Inflammatory macrophage (primary cell): ENCODE data around the gene GNG14.
"Not testable (repeated sequence)": the region's sequence is repeated elsewhere in the genome, so short reads cannot be mapped to it uniquely, and the experiment has no call there.

Experiments
- DNase-seq, 2 donors: peaks; one replicate each; pipeline ENCODE4 v3.0.0-alpha.2; 2020 to 2022
- total RNA-seq, 18 experiments: gene quantifications; one replicate each; lab custom pipeline; 2026; ENCODE audit warnings: mixed read lengths in 6 of 18, inconsistent platforms in 2 of 18; lab: John Stamatoyannopoulos, UW

The GNG14 gene
- 0 to 0.06 (median 0) reads per million in 18 experiments for total RNA-seq

DNA sequence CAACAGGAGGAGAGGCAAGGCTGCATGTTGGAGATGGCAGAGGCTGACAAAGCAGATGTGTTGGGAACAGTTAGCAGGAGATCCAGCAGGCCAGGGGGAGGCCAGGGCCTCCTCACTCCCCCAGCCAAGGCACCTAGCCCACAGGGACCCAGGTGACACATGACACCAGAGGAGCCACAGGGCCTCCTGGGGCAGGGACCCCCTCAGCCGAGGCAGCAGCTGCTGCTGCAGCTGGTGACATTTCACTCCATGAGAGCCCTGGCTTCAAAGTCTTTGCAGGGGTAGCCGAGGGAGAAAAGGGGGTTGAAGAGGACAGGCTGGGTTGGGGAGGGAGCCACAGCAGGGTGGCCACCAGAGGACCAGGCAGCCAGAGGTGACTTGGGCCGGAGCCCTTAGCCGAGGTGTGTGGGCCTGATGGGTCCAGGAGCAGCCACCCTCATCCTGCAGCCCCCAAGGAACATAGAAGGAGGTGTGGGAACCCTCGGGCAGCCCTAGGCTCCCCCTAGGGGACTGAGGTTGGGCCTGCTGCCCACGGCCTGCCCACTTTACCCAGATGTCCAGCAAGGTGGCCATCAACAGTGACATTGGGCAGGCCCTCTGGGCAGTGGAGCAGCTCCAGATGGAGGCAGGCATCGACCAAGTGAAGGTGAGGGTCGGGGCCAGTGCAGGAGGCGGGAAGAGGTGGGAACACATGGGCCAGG, at the start of gene GNG14:
GNG14 (plus strand) TSS at position 503 of the 701 bp plus-strand sequence; CDS start at position 554, 51 bp downstream.
- DNase-seq: no peak

DNA sequence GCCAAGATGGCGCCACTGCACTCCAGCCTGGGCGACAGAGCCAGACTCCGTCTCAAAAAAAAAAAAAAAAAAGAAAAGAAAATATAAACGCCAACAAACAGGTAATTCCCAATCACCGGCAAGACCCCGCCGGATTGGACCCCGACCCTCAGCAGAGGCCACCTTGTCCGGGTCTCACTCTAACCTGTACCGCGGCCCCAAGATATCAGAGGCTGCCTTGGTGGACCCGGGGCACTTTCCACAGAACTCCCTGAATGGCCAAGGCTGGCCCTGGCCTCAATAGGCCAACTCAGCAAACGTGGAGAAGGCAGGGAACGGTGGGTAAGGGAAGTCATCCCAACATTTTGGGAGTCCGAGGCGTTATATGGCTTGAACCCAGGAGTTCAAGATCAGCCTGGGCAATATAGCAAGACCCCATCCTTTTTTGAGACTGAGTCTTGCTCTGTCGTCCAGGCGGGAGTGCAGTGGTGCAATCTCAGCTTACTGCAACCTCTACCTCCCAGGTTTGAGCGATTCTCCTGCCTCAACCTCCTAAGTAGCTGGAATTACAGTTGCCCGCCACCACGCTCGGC, 49.1 kb upstream of the GNG14 start:
- DNase-seq: no peak

DNA sequence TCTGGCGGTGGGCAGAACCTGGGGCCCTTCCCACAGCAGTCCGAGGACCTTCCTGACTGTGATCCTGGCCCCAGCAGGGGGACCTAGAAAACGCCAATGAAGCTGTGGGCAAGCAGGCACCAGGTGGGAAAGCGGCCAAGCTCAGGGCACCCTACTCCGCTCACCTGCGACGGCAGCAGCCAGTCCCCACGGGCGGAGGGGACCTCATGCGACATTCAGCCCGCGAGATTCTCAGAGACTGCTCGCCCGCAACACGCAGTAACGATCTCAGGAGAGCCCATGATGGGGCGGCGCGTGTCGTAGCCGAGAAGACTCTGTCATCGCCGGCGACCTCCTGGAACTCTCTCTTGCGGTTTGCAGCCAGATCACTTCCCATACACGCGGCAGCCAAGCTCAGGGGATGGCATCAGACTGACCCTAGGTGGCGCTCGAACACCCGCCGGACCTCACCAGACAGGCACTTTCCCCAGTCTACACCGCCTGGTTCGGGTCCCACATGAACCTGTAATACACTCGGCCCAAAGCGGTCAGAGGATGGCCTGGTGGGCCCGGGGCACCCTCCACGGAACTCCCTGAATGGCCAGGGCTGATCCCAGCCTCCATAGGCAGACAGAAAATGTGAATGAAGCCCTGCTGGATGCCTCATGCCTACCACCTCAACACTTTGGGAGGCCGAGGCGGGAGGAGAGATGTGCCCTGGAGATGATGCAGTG, 47.7 kb upstream of the GNG14 start:
- DNase-seq: peak; percentile 83 to 87

- no peak for DNase-seq
Measured at GRCh38 chr19:12641456-12641855, 46.3 kb upstream of the GNG14 start.

GRCh38 chr19:12642506-12642905, 45.3 kb upstream of the GNG14 start:
- no peak for DNase-seq

DNA sequence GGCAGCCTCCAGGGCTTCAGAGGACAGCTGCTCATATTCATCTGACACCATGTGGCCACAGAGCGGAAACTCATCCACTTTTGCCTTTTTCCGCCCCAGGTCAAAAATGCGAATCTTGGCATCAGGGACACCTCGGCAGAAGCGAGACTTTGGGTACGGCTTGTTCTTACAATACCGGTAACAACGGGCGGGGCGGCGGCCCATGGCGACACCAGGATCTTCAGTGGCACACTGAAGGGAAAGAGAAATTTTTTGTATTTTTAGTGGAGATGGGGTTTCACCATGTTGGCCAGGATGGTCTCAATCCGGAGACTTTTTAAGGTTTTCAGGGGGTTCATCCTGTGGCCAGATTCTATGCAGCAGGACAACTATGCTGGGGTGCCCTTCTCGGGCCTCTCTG, 44.1 kb upstream of the GNG14 start:
- not testable (repeated sequence) for DNase-seq

DNA sequence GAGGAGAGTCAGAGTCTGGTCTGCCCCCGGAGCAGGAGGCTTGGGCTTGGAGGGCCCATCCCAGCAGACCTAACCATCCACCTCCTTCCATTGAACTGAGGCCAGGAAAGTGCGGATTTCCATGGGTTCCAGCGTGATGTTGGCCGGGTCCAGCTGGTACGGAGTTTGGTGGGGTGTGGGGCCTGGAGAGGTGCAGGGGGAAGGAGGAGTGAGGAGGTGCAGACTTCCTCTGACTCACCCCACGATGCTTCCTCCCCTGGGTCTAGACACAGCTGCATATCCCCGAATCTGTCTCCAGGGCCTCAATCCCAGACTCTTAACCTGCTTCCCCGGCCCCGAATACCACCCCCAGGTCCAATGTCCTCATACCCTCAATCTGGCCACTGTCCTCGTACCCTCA, 41.2 kb upstream of the GNG14 start:
- DNase-seq: no peak

DNA sequence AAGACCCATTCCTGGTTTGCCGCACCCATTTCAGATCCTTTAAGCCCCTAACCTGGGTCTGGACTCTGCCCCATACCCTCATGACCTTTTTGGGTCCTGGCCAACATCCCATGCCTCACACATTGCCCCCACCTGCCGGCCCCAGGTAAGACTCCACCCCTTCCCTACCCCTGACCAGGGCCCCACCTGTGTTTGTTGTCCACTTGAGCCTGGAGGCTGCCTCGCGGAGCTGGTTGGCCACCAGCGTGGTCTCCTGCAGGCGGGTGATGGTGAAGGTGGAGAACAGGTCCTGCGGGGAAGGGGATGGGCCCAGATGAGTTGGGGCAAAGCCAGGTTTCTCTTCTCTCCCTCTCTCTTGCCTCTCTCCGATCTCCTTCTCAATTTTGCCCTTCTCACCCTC, 40.8 kb upstream of the GNG14 start:
- no peak for DNase-seq

GRCh38 chr19:12647490-12648071, 40.2 kb upstream of the GNG14 start:
- peak; percentile 39 to 58 for DNase-seq

DNA sequence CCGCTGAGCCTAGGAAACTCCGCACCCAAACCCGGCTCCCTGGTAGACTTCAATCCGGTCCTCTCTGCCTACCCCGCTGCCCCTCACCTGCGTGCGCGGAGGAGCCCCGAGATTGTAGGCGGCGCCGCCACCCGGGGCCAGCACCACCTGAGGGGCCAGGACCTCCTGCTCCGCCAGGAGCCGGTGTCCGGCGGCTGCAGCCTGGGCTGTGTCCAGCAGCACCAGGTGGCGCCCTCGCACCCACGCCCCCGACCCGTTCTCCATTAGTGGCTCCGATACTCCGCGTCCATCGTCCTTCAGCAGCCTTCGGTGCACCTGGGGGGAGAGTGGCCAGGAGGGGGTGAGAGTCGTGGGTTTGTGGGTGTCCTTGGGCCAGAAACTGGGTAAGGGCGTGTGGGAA, 39.7 kb upstream of the GNG14 start:
- no peak for DNase-seq

DNA sequence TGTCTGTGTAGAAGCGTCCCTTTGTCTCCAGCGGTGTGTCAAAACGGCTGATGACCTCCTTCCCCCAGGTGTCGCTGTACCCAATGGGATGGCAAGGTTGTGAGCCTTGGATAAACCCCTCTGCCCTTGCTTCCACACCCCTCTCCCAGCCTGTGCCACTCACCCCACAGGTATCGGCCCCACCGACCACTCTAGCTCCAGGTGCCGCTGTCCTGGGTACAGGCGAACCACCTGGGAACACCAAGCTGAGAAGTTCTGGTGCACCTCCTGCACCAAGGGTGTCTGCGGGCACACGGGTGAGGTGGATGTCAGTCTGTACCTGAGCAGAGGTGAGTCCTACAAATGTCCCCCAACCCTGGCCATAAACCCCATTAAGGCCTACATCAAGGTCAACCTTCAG, 37.9 kb upstream of the GNG14 start:
- DNase-seq: no peak

- no peak for DNase-seq
Measured at GRCh38 chr19:12652219-12652618, 35.6 kb upstream of the GNG14 start.

DNA sequence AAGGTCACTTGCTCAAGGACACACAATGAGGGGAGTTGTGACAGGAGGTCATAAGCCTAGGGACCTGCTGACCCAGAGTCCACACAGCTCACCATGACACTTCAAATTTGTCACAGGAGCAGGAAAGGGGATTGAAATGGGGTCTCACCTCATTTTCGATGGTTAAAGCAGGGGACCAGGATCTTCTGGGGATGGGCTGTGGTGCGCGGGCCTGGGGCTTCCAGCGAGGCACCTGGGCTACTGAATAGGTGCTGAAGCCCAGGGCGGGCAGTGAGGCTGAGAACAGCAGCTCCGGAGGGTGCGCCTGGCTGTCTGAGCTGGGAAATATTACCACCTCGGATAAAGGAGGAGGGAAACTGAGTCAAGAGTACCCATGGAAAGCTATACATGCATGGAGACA, 32.3 kb upstream of the GNG14 start:
- no peak for DNase-seq

DNA sequence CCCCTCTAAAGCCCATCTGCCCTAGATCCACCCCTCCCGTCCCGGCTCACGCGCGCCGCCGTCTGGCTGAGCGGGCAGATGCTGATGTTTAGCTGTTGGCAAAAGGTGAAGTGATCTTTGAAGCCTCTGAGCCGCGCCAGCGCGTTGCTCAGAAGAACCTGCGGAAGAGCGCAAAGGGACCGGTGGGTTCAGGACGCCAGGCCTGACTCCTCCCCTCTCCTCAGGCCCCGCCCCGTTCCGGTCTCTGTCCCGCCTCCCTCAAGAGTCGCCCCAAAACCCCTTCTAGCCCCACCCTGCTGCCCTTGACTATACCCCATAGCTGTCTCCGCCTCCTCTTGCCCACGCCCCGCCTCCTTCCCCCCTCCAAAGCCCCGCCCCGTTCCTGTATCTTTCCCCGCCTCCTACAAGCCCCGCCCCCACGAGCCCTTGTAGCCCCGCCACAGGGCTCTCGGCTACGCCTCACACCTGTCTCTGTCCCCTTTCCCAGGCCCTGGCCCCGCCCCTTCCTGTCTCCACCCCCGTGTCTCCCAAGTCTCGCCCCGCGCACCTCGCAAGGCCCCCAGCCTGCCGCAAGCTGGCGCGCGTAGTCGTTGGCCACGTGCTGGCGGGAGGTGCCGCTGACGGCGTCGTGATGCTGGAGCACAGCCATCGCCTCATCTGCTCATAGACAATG, 30.8 kb upstream of the GNG14 start:
- DNase-seq: no peak

DNA sequence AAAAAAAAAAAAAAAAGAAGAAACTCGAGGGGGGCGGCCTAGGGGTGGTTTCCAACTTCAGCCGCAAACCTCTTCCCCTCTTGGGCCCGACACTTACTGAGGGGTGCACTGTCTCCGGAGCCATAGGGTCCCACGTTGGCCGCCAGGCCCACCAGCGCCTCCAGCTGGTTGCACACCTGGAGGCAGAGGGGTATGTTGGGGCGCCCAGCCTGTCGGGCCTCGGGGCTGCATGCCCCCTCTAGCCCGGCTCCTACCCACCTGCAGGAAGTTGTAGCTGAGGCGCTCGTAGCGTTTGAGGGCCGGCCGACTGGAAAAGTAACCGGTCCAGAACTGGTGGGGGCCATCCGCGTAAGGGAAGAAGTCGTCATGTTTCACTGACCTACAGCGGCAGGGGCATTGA, 29.8 kb upstream of the GNG14 start:
- no peak for DNase-seq

GRCh38 chr19:12660980-12661379, 26.8 kb upstream of the GNG14 start:
- DNase-seq: no peak

DNA sequence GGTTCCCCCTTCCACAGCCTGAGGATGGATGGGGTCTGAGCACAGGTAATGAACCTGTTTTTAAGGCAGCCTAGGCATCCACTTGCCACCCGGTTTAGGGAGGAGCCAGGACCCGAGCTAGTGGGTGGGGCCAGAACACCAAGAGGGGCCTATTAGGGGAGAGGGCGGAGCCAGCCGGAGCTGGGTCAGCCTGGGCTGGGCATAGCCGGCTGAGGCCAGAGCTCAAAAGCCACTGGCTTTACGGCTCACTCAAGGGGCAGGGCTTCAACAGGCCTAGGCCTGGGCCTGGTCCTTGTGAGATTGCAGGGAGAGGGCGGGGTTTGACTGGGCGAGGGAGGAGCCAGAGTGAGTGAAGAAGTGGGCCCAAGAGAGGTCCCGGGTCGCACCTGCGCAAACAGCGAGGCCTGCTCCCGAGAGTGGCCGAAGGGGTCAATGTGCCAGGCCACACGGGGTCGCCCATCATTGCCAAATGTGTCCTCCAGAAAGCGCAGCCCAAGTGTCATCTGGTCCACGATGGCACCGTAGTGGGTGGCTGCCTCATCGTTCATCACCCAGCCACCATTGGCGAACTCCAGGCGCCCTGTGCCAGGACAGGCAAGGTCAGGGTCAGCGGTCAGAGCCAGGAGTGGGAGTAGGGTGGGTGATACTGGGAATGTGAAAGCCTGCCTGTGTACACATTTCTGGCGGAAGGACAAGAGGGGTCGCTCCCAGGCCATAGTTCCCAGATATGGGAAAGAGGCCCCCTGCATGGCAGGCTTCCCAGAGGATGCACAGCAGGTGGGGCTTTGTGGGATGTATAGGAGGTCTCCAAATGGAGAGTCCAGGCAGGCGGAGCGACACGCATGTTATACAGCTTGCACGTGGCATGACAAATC, 23.2 kb upstream of the GNG14 start:
- peak in 1 of 2 donors; percentile 13 for DNase-seq

DNA sequence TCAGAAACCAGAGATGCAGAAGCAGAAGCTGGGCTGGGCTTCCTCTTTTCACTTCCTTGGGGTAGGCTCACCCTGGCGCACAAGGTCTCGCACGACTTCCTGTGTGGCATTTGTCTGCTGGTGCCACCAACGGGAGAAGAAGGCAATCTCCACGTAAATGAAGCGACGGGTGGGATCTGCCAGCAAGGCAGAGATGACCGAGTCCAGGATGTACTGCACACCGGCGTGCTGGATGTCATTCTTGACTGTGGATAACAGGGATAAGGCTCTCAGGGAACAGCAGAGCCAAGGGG, 22.6 kb upstream of the GNG14 start:
- peak; percentile 95 to 98 for DNase-seq

DNA sequence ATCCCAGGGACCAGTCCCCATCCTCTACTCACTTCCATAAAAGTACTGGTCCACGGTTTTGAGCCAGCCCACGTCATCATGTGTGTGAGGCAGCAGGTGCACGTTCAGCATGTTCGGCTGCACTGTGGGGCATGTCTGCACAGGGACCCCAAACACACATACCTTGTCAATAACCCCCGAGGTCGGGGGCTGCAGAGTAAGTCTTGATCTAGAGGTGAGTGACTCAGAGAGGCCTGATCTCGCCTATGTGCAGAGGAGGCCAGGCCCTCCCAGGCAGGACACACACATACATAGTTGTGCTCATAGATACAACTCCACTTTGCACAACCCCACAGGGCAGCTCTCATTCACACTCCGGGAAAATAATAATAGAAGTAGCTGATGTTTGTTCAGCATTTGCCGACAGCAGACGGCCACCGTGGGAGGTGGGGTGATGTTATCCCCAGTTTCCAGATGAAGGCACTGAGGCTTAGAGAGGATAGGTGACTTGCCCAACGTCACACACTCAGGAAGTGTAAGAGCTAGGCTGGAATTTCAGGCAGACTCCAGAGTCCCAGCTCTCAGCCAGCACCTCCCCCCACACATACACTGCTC, 22.0 kb upstream of the GNG14 start:
- peak; percentile 11 to 60 for DNase-seq

- DNase-seq: peak; percentile 88 to 93
Measured at GRCh38 chr19:12666265-12667048, 21.3 kb upstream of the GNG14 start, which contains the start of the genes MAN2B1 and WDR83. Gene MAN2B1 (minus strand): TSS chr19:12666742. CDS start chr19:12666701, 41 bp downstream. Gene WDR83 (plus strand): TSS chr19:12666807. CDS start chr19:12669791, 2,984 bp downstream.
